Activated T-cell treated with anti-CD3 and anti-CD28 coated beads for 4 hours (primary cell): Measurements from ENCODE around the gene AKNA.
A peak's percentile ranks its signal among the peaks of the same experiment; 100 is the strongest.

Experiments used
- DNase-seq: peaks from one replicate; pipeline ENCODE4 v3.0.0-alpha.2; 2020

The AKNA gene

GRCh38 chr9:114356792-114357191 lies 31.0 kb downstream of the AKNA start:
- DNase-seq = no peak

- DNase-seq = no peak
Measured at GRCh38 chr9:114355821-114356220, 32.0 kb downstream of the AKNA start.

GRCh38 chr9:114351932-114352331 lies 35.9 kb downstream of the AKNA start:
- no peak for DNase-seq

- DNase-seq = no peak
Measured at GRCh38 chr9:114350636-114351401, 37.0 kb downstream of the AKNA start.

- DNase-seq = no peak
Measured at GRCh38 chr9:114349713-114350480, 37.9 kb downstream of the AKNA start.

GRCh38 chr9:114348906-114349482 lies 38.8 kb downstream of the AKNA start:
- peak; percentile 60 for DNase-seq

- no peak for DNase-seq
Measured at GRCh38 chr9:114348261-114348905, 39.4 kb downstream of the AKNA start.

GRCh38 chr9:114347675-114348074 lies 40.1 kb downstream of the AKNA start:
- no peak for DNase-seq

GRCh38 chr9:114346146-114346545 lies 41.6 kb downstream of the AKNA start:
- no peak for DNase-seq

GRCh38 chr9:114345493-114346065 lies 42.2 kb downstream of the AKNA start:
- DNase-seq = no peak

- no peak for DNase-seq
Measured at GRCh38 chr9:114344692-114345091, 43.1 kb downstream of the AKNA start.

GRCh38 chr9:114344188-114344566 lies 43.6 kb downstream of the AKNA start:
- DNase-seq = no peak

GRCh38 chr9:114343471-114344187 lies 44.2 kb downstream of the AKNA start:
- no peak for DNase-seq

- no peak for DNase-seq
Measured at GRCh38 chr9:114342755-114343440, 44.9 kb downstream of the AKNA start.

GRCh38 chr9:114341991-114342390 lies 45.8 kb downstream of the AKNA start:
- no peak for DNase-seq

- no peak for DNase-seq
Measured at GRCh38 chr9:114341152-114341830, 46.5 kb downstream of the AKNA start.

- peak; percentile 43 for DNase-seq
Measured at GRCh38 chr9:114339130-114339908, 48.5 kb downstream of the AKNA start.

- no peak for DNase-seq
Measured at GRCh38 chr9:114338187-114338586, 49.6 kb downstream of the AKNA start.

- DNase-seq = no peak
Measured at GRCh38 chr9:114336699-114337395, 50.9 kb downstream of the AKNA start.

- DNase-seq = no peak
Measured at GRCh38 chr9:114336157-114336556, 51.6 kb downstream of the AKNA start.
